ENCODE results near the gene PCSK4. TPM values are rescaled to one million over a fixed set of nuclear protein-coding genes. Genes with fewer than 3 reads are reported as not detected.
A peak's percentile ranks its signal among the peaks of the same experiment; 100 is the strongest.

Gene PCSK4
- polyA plus RNA-seq, 2 of the 4 experiments (the other 2 are of a cell fraction) = 0.76 to 2.1 TPM

GRCh38 chr19:1447944-1448343 is 42.2 kb downstream of the PCSK4 start:
- Histone ChIP-seq H3K9me3 (no peaks in the 10 kb centered on the region), H3K4me1 (peaks cover 32% of the 10 kb centered on the region), H3K27ac (no peak overlapping the region), H3K4me2 (no peak overlapping the region), H3K4me3 (no peak overlapping the region)
- TF ChIP-seq CBX8 (IDR thresholded peaks at IDR 0.05) = no peak
- no peak for TF ChIP-seq GATA3 (IDR thresholded peaks at IDR 0.05; ENCODE audit: borderline replicate concordance)
- ChIA-PET POLR2A (no interaction called here), CTCF (no interaction called here)
- 88% methylated on average over 9 of the region's 9 CpGs for WGBS (ENCODE audit: missing lambda C conversion rate)
- ATAC-seq (no peak), FAIRE-seq (no peak), DNase-seq (ENCODE audit: low read depth in 1 of 2, low spot score in 1 of 2) (no peak)

GRCh38 chr19:1447504-1447903 is 42.6 kb downstream of the PCSK4 start:
- no peak for TF ChIP-seq ATOH8 (CRISPR knock-in tag; IDR thresholded peaks at IDR 0.05; ENCODE audit: low read depth)
- WGBS (ENCODE audit: missing lambda C conversion rate) = 11% methylated on average over 1 of the region's 4 CpGs
- no peak for DNase-seq (ENCODE audit: low read depth in 1 of 2, low spot score in 1 of 2)
- CTCF ChIA-PET = interaction anchor here (1.0 kb wide), 1 partner anchor 21 kb away, joined by 3 read pairs; no protein-coding TSS in a partner anchor
- POLR2A ChIA-PET = no interaction called here
- peaks cover 35% of the 10 kb centered on the region for H3K4me1 ChIP-seq
- no peak for ATAC-seq
- H3K9me3 ChIP-seq = no peaks in the 10 kb centered on the region
- no peak overlapping the region for H3K4me3 ChIP-seq
- no peak overlapping the region; the same call in 2 of the 3 replicates for H3K4me2 ChIP-seq
- no peak for FAIRE-seq
- no peak overlapping the region for H3K27ac ChIP-seq

- H3K4me1 ChIP-seq = peaks cover 36% of the 10 kb centered on the region
- H3K4me2 ChIP-seq = peak overlapping the region; percentile 91
- no peaks in the 10 kb centered on the region for H3K9me3 ChIP-seq
- peak overlapping the region; percentile 79 to 96; a peak in 5 of 6 replicates for H3K27ac ChIP-seq
- no peak for FAIRE-seq
- peak overlapping the region; percentile 63 for H3K4me3 ChIP-seq
- WGBS (ENCODE audit: missing lambda C conversion rate) = 37% methylated on average over 16 of the region's 63 CpGs
- DNase-seq (ENCODE audit: low read depth in 1 of 2, low spot score in 1 of 2) = no peak
- peak; percentile 91 for TF ChIP-seq REST (IDR thresholded peaks at IDR 0.05)
- no peak for TF ChIP-seq SREBF2 (IDR thresholded peaks at IDR 0.05)
- POLR2A ChIA-PET = no interaction called here
- ATAC-seq = no peak; a peak in 1 of 6 replicates
- CTCF ChIA-PET = interaction anchor here (1.0 kb wide), 1 partner anchor 22 kb away, joined by 3 read pairs; no protein-coding TSS in a partner anchor
Measured at GRCh38 chr19:1446713-1447481, 43.3 kb downstream of the PCSK4 start.

GRCh38 chr19:1445932-1446712 is 44.0 kb downstream of the PCSK4 start:
- Histone ChIP-seq H3K9me3 (no peaks in the 10 kb centered on the region), H3K27ac (peak overlapping the region; percentile 79 to 96), H3K4me1 (peaks cover 40% of the 10 kb centered on the region), H3K4me3 (peak overlapping the region; percentile 63), H3K4me2 (peak overlapping the region; percentile 91)
- WGBS (ENCODE audit: missing lambda C conversion rate) = 0% methylated on average over 8 of the region's 99 CpGs
- DNase-seq (ENCODE audit: low read depth in 1 of 2, low spot score in 1 of 2) (peak; percentile 52 to 67), ATAC-seq (peak; percentile 30 to 44), FAIRE-seq (no peak)
- ChIA-PET CTCF (interaction anchor here (0.6 to 2.9 kb wide), 20 partner anchors 8 to 204 kb away, joined by 3 to 34 read pairs (median 3); partner anchors contain the start of gene FAM174C), POLR2A (interaction anchor here (0.7 to 1.9 kb wide), 3 partner anchors 7 to 177 kb away, joined by 3 to 5 read pairs (median 3); partner anchors contain the start of gene CIRBP)
- TF ChIP-seq RFX5 (IDR thresholded peaks at IDR 0.05) (no peak), HMGXB4 (CRISPR knock-in tag; IDR thresholded peaks at IDR 0.05; ENCODE audit: borderline replicate concordance) (no peak), CBX2 (IDR thresholded peaks at IDR 0.05; ENCODE audit: borderline replicate concordance, low read depth) (no peak), GATA3 (IDR thresholded peaks at IDR 0.05; ENCODE audit: borderline replicate concordance) (no peak), CBX8 (IDR thresholded peaks at IDR 0.05) (no peak), ESRRA (IDR thresholded peaks at IDR 0.05; ENCODE audit: borderline replicate concordance, low read length) (no peak)

All from A549 (cell line).